Stimulated activated CD8-positive, alpha-beta memory T cell treated with anti-CD3 and anti-CD28 coated beads, Interleukin-4, amount 100 ng/mL, for 1 hour (primary cell): ENCODE data around the gene GPR26.

Experiments
- DNase-seq, 2 donors: peaks; one replicate each; pipeline ENCODE4 v3.0.0-alpha.2; 2020; ENCODE audit warnings: low read depth in 2 of 2, low spot score in 1 of 2

The GPR26 gene

GRCh38 chr10:123645016-123645415 lies 21.1 kb upstream of the GPR26 start:
- DNase-seq: no peak

DNA sequence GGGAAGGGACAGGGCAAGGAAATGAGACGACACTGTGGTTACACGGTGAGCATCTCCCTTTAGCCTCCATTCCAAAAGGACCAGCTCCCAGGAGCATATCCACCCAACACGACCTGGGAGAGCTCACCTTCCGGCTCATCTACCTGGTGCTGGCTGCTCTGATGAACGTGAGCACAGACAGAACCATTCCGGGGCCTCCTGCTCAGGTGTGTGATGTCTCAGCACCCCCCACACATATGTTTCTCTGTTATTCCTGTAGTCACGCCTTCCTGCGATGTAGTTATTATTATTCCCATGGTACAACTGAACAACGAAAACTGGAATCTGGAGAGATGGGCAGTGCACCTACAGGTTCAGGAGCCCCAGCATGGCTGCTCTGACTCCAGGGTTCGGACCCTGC lies 20.5 kb upstream of the GPR26 start:
- DNase-seq: no peak

DNA sequence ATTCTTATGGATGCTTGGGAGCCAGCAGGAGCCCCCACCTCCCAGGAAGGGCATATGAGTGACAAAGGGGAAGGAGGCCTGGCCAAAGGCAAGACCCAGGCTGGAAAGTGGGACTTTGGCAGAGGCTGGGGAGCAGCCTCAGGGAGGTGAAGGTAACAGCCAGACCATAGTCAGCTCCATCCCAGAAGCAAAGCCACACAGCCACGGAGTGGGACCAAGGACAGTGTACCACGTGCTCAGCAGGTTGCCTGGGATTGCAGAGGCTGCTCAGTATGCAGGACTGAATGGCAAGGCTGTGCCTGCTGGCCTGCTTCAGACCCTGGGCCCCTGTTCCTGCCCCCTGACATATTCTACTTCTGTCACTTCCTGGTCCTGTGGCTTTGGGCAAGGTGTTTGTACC lies 17.6 kb upstream of the GPR26 start:
- DNase-seq: no peak

- DNase-seq: no peak
Measured at GRCh38 chr10:123649676-123650075, 16.5 kb upstream of the GPR26 start.

- no peak for DNase-seq
Measured at GRCh38 chr10:123651421-123652047, 14.6 kb upstream of the GPR26 start.

DNA sequence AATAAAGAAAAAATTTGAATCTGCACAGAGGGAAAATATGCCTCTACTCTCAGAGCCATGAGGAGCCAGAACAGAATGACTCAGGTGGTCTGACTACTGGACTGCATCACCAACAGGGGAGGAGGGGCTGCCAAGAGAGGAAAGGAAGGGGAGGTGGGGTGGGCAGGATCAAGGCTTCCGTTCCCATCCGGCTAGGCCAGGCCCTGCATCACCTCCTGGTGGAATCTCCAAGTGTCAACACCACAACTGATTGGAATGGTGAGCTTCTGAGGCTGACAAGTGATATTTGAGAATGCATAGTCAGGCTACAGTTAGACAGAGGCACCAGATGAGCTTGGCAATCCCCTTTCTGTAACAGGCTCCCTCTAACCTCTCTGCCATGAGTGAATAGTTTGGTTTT lies 10.4 kb upstream of the GPR26 start:
- no peak for DNase-seq

DNA sequence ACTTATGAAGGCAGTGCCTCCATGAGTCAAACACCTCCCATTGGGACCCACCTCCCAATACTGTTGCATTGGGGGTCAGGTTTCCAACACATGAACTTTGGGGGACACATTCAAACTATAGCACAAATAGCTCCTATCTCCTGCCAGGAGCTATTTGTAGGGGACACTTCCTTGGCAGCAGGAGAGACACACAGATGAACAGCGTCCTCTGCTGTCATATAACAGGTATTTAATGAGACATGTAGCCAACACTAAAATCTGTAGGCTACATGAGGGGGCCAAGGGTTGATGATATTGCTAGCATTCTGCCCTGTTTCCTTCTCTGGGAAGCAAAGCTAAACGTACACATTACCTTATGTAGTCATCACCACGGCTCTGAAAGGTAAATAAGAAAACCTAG lies 2.6 kb upstream of the GPR26 start:
- no peak for DNase-seq

DNA sequence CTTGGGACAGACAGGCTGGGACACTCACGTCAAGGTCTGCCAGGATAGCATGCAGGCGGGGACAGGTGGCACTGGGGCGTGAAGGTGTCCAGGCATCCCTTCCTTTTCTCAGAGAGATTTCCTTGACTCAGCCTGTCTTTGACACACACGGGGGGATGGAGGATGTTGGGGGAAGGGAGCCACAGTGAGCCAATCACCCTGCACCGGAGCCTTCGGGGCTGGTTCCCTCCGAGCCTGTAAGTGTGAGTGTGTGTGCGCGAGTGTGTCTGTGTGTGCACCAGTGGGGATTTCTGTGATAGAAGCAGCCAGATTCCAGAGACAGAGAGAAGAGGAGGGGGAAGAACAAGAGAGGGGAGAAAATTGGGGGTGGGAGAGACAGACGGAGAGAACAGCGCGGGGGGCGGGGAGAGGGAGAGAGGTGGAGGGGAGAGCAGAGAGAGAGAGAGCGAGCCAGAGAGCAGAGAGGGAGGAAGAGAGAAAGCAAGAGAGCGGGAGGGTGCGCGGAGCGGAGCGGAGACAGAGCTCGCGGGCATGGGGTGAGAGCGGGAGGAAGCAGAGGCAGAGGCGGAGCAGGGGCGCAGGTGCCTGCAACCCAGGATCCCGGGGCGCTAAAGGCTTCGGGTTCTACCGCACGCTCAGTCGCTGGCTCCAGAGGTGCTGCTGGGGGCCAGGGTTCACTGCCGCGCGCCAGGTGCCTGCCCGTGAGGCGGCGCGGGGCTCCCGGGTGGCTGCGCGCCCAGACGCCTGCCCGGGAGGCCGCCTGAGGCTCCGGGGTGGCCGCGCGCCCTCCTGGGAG lies 466 bp upstream of the GPR26 start:
- DNase-seq: no peak

DNA sequence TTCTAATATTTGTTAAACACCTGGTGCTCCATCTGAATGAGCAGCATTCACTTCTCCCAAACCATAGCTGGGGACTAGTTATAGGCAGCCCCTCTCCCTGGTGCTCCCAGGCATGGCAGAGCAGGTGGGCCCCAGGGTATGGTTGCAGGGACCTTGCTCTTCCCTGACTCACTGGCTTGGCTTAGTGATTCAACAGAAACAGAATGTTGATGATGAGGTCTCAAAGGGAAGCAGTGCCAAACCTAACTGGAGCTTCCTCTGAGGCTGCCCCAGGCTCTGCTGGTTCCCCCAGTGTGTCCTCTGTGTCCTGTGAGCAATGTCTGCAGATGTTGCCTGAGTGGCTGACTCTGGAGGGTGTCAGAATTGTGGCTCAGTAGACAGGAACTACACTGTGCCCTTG lies 3.7 kb downstream of the GPR26 start:
- DNase-seq: no peak

GRCh38 chr10:123673198-123673597 lies 7.0 kb downstream of the GPR26 start:
- no peak for DNase-seq

GRCh38 chr10:123674741-123675140 lies 8.6 kb downstream of the GPR26 start:
- no peak for DNase-seq

DNA sequence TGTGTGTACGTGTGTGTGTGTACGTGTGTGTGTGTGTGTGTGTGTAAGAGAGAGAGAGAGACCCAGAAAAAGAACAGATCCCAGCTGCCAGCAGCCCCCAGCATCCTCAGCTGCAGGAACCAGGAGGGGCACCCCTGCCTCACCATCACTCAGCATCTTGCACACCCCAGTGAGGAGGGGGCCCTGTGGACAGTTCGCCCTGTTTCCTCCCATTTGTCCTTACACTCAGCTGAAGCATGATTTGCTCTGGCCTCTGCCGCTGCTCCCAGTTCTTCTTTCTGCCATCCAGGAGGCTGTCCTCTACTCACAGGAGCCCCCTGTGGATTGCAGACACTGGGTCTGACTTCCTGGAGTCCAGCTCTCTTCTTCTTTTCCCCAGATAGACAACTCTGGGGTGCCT lies 9.7 kb downstream of the GPR26 start:
- no peak for DNase-seq

GRCh38 chr10:123677556-123677955 lies 11.4 kb downstream of the GPR26 start:
- DNase-seq: no peak

DNA sequence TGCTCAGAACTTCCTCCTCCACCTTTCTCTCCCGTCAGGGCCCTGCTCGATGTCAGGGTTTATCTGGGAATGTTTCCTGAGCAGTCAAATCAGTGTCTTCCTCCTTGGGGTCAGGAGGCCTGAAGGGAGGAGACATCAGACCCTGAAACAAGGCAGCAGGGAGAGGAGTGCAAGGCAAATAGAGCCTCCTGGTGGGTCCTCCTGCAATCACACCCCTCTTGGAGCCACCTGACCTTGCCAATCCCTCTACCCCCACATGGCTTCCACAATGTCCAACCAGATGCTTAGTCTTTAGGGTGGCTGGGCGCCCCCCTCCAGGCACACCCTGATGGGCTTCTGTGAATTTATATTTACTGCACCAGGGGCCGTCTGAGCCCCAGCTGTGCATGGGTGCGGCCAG lies 12.2 kb downstream of the GPR26 start:
- no peak for DNase-seq

GRCh38 chr10:123681285-123681684 lies 15.1 kb downstream of the GPR26 start:
- no peak for DNase-seq

DNA sequence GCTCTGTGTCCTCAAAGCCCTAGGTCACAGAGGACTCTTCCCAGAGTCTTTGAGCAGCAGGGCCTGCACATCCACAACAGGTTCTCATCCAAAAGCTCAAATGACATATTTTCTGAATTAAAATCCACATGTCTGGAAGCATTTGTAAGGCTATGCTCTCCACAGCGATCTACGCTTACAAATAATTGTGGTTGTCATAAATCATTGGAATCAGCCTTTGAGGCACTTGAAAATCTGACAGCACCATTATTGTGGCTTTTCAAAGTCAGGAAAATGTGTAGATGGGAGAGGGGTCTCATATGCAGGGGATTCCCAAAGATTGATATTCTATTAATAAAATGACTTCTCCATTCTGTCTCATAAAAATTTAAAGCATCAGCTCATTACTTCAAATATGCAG lies 16.3 kb downstream of the GPR26 start:
- DNase-seq: no peak

DNA sequence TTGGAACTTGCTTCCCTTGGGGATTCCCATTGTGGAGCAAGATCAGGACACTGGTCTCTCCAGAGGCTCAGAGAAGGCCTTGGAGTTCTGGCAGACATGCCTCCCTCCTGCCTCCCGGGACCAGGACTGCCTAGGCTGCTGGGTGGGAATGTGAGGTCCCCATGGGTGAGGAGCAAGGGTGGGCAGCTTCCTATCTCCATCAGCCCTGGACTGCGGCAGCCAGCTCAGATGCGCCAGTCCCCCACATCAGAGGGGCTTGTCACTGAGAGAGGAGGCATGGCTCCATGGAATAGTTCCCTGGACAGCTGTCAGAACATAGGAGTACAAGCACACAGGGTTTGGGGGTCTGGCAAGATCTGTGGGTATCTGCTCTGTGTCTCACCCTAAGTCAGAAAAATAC lies 17.3 kb downstream of the GPR26 start:
- DNase-seq: no peak

DNA sequence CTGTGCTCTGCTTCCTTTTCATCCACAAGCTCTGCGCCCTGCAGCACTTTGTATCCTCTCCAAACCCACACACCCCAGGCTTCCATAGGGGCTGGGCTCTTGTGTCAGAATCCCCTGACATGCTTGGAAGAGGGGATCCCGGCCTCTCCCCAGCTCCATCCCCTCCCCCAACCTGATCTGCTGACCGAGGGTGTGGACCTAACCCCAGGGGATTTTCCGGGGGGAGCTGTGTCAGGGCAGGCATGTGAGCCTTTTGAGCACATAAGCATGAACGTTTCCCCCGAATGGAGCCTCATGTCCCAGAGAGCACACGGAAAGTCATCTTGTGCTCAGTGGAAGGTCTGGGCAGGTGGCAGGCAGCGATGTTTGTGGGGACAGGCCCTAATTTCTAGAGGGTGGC lies 17.7 kb downstream of the GPR26 start:
- no peak for DNase-seq

DNA sequence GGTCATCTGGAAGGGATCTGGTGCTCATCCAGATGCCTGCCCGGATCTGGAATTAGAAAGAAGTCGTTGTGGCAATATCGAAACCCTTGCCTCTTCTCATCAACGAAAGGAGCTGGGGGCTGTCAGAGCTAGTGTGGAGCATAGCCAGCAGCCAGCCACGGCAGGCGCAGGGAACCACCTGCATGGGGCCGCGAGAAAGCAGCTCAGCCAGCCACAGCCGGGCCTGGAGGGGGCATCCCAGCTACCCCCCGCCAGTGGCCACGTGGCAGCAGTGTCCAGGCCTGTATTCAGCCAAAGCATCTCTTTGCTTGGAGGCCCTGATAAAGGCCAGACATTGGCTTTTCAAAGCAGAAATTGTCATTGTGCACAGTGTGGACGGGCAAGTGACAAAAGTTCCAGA lies 19.1 kb downstream of the GPR26 start:
- DNase-seq: no peak

DNA sequence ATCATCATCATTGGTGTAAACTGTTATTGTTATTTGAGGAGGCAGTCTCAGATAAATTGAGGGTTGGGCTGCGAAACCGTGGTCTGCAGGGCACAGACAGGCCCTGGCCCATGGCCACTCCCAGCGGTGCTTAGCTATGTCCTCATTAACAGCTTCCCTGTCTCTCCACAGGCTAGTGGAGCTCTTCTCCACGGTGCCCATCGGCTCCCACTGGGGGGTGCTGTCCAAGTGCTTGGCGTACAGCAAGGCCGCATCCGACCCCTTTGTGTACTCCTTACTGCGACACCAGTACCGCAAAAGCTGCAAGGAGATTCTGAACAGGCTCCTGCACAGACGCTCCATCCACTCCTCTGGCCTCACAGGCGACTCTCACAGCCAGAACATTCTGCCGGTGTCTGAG lies 21.6 kb downstream of the GPR26 start:
- DNase-seq: no peak

DNA sequence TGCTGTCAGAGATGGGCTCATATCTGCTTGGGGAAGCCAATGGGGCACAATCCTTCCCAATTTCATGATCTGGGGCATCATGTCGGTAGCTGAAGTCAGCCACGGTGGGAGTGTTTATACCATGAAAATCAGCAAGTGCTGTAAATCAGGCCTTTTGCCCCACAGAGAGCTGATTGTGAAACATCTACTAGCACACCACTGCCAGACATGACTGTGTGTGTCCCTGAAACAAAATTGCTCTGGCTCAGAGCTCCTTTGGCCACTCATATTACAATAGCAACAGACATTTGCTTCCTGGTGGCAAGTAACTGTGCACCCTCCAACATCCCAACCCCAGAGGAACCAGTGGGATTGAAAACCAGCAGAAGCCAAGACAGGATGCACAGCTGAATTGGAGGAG lies 23.7 kb downstream of the GPR26 start:
- no peak for DNase-seq

- DNase-seq: no peak
Measured at GRCh38 chr10:123703195-123703790, 37.1 kb downstream of the GPR26 start.

DNA sequence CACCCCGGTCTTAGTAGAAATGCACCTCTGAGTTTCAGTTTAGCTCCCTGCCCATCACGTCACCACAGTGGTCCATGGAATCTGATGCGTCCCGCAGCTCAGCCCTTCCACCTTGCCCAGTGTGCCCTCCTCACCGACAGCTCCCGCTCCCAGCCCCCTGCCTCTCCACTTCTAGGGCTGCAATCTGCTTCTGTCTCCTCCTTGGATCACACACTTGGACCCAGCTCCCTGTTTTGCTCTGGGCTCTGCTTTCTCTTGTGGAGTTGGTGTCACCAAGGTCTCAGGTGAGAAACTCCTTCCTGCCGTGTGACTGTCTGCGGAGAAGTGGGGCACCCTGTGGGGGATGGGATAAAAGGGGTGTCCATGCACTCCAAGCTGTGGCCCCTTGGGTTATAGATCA lies 37.9 kb downstream of the GPR26 start:
- DNase-seq: no peak
